ENCODE results near the gene SLC35F3.

The SLC35F3 gene

GRCh38 chr1:233990486-233990885, 86.0 kb downstream of the SLC35F3 start:
- no peak for DNase-seq (ENCODE audit: low spot score)
- in situ Hi-C loops (cut with MboI; ENCODE audit: low pct_unique_long_range_greater_than_20kb, low sequenced_read_pairs, unreplicated experiment) = no loop called here
- no peak for TF ChIP-seq CTCF (IDR thresholded peaks at IDR 0.05; ENCODE audit: extremely low read depth, insufficient read depth, missing control alignments)

GRCh38 chr1:233993651-233994050, 89.2 kb downstream of the SLC35F3 start:
- no peak for TF ChIP-seq CTCF (IDR thresholded peaks at IDR 0.05; ENCODE audit: extremely low read depth, insufficient read depth, missing control alignments)
- no peak for DNase-seq (ENCODE audit: low spot score)
- in situ Hi-C loops (cut with MboI; ENCODE audit: low pct_unique_long_range_greater_than_20kb, low sequenced_read_pairs, unreplicated experiment) = no loop called here

- no peak for DNase-seq (ENCODE audit: low spot score)
- TF ChIP-seq CTCF (IDR thresholded peaks at IDR 0.05; ENCODE audit: extremely low read depth, insufficient read depth, missing control alignments) = no peak
- in situ Hi-C loops (cut with MboI; ENCODE audit: low pct_unique_long_range_greater_than_20kb, low sequenced_read_pairs, unreplicated experiment) = no loop called here
Measured at GRCh38 chr1:233994112-233994511, 89.6 kb downstream of the SLC35F3 start.

- DNase-seq (ENCODE audit: low spot score) = no peak
- in situ Hi-C loops (cut with MboI; ENCODE audit: low pct_unique_long_range_greater_than_20kb, low sequenced_read_pairs, unreplicated experiment) = no loop called here
- TF ChIP-seq CTCF (IDR thresholded peaks at IDR 0.05; ENCODE audit: extremely low read depth, insufficient read depth, missing control alignments) = no peak
Measured at GRCh38 chr1:233998456-233998855, 94.0 kb downstream of the SLC35F3 start.

GRCh38 chr1:233998891-233999290, 94.4 kb downstream of the SLC35F3 start:
- DNase-seq (ENCODE audit: low spot score) = no peak
- TF ChIP-seq CTCF (IDR thresholded peaks at IDR 0.05; ENCODE audit: extremely low read depth, insufficient read depth, missing control alignments) = no peak
- in situ Hi-C loops (cut with MboI; ENCODE audit: low pct_unique_long_range_greater_than_20kb, low sequenced_read_pairs, unreplicated experiment) = no loop called here

GRCh38 chr1:234000557-234001041, 96.1 kb downstream of the SLC35F3 start:
- DNase-seq (ENCODE audit: low spot score) = no peak
- in situ Hi-C loops (cut with MboI; ENCODE audit: low pct_unique_long_range_greater_than_20kb, low sequenced_read_pairs, unreplicated experiment) = no loop called here
- TF ChIP-seq CTCF (IDR thresholded peaks at IDR 0.05; ENCODE audit: extremely low read depth, insufficient read depth, missing control alignments) = no peak

GRCh38 chr1:234001817-234002216, 97.3 kb downstream of the SLC35F3 start:
- DNase-seq (ENCODE audit: low spot score) = no peak
- TF ChIP-seq CTCF (IDR thresholded peaks at IDR 0.05; ENCODE audit: extremely low read depth, insufficient read depth, missing control alignments) = no peak
- in situ Hi-C loops (cut with MboI; ENCODE audit: low pct_unique_long_range_greater_than_20kb, low sequenced_read_pairs, unreplicated experiment) = no loop called here
